Duodenal mucosa (tissue), 2 donors: ENCODE results near the gene HRAS.

Source experiments
- H3K27ac ChIP-seq: one replicate; pipeline ENCODE4 v1.7.0; 2013; ENCODE audit warnings: low read depth, low read length
- H3K27me3 ChIP-seq, 2 donors: one replicate each; pipeline ENCODE4 v1.7.0; 2013; ENCODE audit warnings: low read length in 2 of 2, control low read depth in 1 of 2; ENCODE audit not compliant: insufficient read depth in 2 of 2, control insufficient read depth in 1 of 2
- H3K36me3 ChIP-seq, 2 donors: one replicate each; pipeline ENCODE4 v1.7.0; 2013; ENCODE audit warnings: low read length in 2 of 2, control low read depth in 1 of 2; ENCODE audit not compliant: insufficient read depth in 2 of 2, control insufficient read depth in 1 of 2
- H3K4me1 ChIP-seq, 2 donors: one replicate each; pipeline ENCODE4 v1.7.0; 2013; ENCODE audit warnings: low read length in 2 of 2, control low read depth in 1 of 2; ENCODE audit not compliant: insufficient read depth in 2 of 2, control insufficient read depth in 1 of 2
- H3K4me3 ChIP-seq, 2 donors: one replicate each; pipeline ENCODE4 v1.7.0; 2013; ENCODE audit warnings: low read length in 2 of 2, low read depth in 1 of 2
- H3K9ac ChIP-seq, 2 donors: one replicate each; pipeline ENCODE4 v1.7.0; 2013; ENCODE audit warnings: low read length in 2 of 2, low read depth in 1 of 2
- H3K9me3 ChIP-seq, 2 donors: one replicate each; pipeline ENCODE4 v1.7.0; 2013; ENCODE audit warnings: low read length in 2 of 2, control low read depth in 1 of 2; ENCODE audit not compliant: control insufficient read depth in 1 of 2

Gene HRAS

DNA sequence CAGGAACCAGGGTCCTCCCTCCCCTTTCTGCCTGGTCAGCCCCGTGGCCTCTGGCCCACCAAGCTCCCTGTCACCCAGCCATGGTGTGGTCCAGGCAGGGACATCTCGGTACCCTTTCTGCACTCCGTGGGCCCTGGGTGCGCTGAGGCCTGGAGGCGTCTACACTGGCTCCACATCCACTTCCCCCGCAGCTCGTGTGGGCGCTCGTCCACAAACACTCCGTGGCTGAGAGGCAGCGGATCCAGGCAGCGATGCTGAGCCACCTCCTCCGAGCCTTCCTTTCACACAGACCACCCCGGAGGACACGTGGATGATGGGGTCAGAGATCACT, 44.5 kb downstream of the HRAS start:
- H3K9me3 ChIP-seq: no peaks in the 10 kb centered on the region
- H3K4me1 ChIP-seq: no peaks in the 10 kb centered on the region
- H3K4me3 ChIP-seq: no peak overlapping the region
- no peaks in the 10 kb centered on the region for H3K27me3 ChIP-seq
- H3K36me3 ChIP-seq: peaks cover 12 to 31% of the 10 kb centered on the region in 2 donors
- H3K9ac ChIP-seq: no peak overlapping the region
- H3K27ac ChIP-seq: no peak overlapping the region

- Histone ChIP-seq H3K4me1 (no peaks in the 10 kb centered on the region), H3K27ac (no peak overlapping the region), H3K9me3 (no peaks in the 10 kb centered on the region), H3K4me3 (no peak overlapping the region), H3K27me3 (no peaks in the 10 kb centered on the region), H3K9ac (no peak overlapping the region), H3K36me3 (peaks cover 10 to 26% of the 10 kb centered on the region in 2 donors)
Measured at GRCh38 chr11:490186-490929, 45.0 kb downstream of the HRAS start.

DNA sequence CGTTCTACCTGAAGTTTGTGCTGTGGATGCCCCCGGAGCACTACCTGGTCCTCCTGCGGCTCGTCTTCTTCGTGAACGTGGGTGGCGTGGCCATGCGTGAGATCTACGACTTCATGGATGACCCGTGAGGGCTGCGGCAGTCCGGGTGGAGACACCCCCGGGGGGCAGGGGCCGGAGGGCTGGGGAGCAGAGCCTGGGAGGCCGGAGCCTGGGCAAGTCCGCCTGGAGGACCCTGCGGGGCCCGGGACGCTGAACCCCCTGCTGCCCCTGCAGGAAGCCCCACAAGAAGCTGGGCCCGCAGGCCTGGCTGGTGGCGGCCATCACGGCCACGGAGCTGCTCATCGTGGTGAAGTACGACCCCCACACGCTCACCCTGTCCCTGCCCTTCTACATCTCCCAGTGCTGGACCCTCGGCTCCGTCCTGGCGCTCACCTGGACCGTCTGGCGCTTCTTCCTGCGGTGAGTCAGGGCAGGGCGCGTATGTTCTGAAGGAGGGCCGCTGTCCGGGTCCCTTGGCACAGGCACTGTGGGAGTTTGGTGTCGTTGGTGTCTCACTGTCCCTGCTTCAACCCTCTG, 45.7 kb downstream of the HRAS start:
- peaks cover 3 to 19% of the 10 kb centered on the region in 2 donors for H3K36me3 ChIP-seq
- H3K4me3 ChIP-seq: no peak overlapping the region
- no peak overlapping the region for H3K27ac ChIP-seq
- no peak overlapping the region for H3K9ac ChIP-seq
- H3K4me1 ChIP-seq: no peaks in the 10 kb centered on the region
- no peaks in the 10 kb centered on the region for H3K9me3 ChIP-seq
- H3K27me3 ChIP-seq: no peaks in the 10 kb centered on the region

GRCh38 chr11:488992-489391, 46.4 kb downstream of the HRAS start:
- Histone ChIP-seq H3K4me1 (no peaks in the 10 kb centered on the region), H3K27ac (no peak overlapping the region), H3K27me3 (no peaks in the 10 kb centered on the region), H3K36me3 (peaks cover 0 to 13% of the 10 kb centered on the region in 2 donors), H3K9ac (no peak overlapping the region), H3K9me3 (no peaks in the 10 kb centered on the region), H3K4me3 (no peak overlapping the region)

- H3K9ac ChIP-seq: no peak overlapping the region
- H3K4me1 ChIP-seq: no peaks in the 10 kb centered on the region
- peaks cover 0 to 13% of the 10 kb centered on the region in 2 donors for H3K36me3 ChIP-seq
- no peaks in the 10 kb centered on the region for H3K27me3 ChIP-seq
- H3K27ac ChIP-seq: no peak overlapping the region
- H3K9me3 ChIP-seq: no peaks in the 10 kb centered on the region
- H3K4me3 ChIP-seq: no peak overlapping the region
Measured at GRCh38 chr11:488579-488978, 46.8 kb downstream of the HRAS start.

- Histone ChIP-seq H3K27me3 (no peaks in the 10 kb centered on the region), H3K36me3 (peaks cover 0 to 13% of the 10 kb centered on the region in 2 donors), H3K4me3 (no peak overlapping the region), H3K4me1 (no peaks in the 10 kb centered on the region), H3K27ac (no peak overlapping the region), H3K9ac (no peak overlapping the region), H3K9me3 (no peaks in the 10 kb centered on the region)
Measured at GRCh38 chr11:488062-488461, 47.3 kb downstream of the HRAS start.

GRCh38 chr11:487571-488021, 47.8 kb downstream of the HRAS start:
- H3K36me3 ChIP-seq: peaks cover 0 to 13% of the 10 kb centered on the region in 2 donors
- H3K27ac ChIP-seq: no peak overlapping the region
- H3K4me1 ChIP-seq: no peaks in the 10 kb centered on the region
- H3K27me3 ChIP-seq: no peaks in the 10 kb centered on the region
- H3K9me3 ChIP-seq: no peaks in the 10 kb centered on the region
- no peak overlapping the region for H3K4me3 ChIP-seq
- H3K9ac ChIP-seq: no peak overlapping the region

GRCh38 chr11:486189-486588, 49.2 kb downstream of the HRAS start:
- Histone ChIP-seq H3K4me3 (no peak overlapping the region), H3K9me3 (no peaks in the 10 kb centered on the region), H3K4me1 (no peaks in the 10 kb centered on the region), H3K27ac (no peak overlapping the region), H3K27me3 (no peaks in the 10 kb centered on the region), H3K36me3 (peaks cover 0 to 13% of the 10 kb centered on the region in 2 donors), H3K9ac (no peak overlapping the region)

DNA sequence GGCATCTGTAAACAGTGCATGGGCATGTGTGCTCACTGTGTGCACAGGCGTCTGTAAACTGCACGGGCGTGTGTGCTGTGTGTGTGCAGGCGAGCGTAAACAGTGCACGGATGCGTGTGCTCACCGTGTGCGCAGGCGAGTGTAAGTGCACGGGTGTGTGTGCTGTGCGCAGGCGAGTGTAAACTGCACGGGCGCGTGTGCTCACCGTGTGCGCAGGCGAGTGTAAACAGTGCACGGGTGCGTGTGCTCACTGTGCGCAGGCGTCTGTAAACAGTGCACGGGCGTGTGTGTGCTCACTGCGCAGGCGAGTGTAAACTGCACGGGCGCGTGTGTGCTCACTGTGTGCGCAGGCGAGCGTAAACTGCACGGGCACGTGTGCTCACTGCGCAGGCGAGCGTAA, 50.8 kb downstream of the HRAS start:
- Histone ChIP-seq H3K9me3 (no peaks in the 10 kb centered on the region), H3K4me1 (no peaks in the 10 kb centered on the region), H3K27ac (no peak overlapping the region), H3K9ac (no peak overlapping the region), H3K36me3 (no peaks in the 10 kb centered on the region), H3K4me3 (no peak overlapping the region), H3K27me3 (no peaks in the 10 kb centered on the region)
